Muscle layer of colon (tissue), 2 donors: ENCODE measurements around the gene CSNK1E.

Experiments used
- H3K27ac ChIP-seq: one replicate; pipeline ENCODE4 v1.7.0; 2013; ENCODE audit warnings: low read depth, mild to moderate bottlenecking, low read length, moderate library complexity
- H3K27me3 ChIP-seq, 2 donors: one replicate each; pipeline ENCODE4 v1.7.0; 2013; ENCODE audit warnings: low read length in 2 of 2, mild to moderate bottlenecking in 2 of 2; ENCODE audit not compliant: insufficient read depth in 2 of 2, control insufficient read depth in 1 of 2
- H3K36me3 ChIP-seq: one replicate; pipeline ENCODE4 v1.7.0; 2013; ENCODE audit warnings: mild to moderate bottlenecking, low read length; ENCODE audit not compliant: insufficient read depth
- H3K4me1 ChIP-seq: one replicate; pipeline ENCODE4 v1.7.0; 2013; ENCODE audit warnings: mild to moderate bottlenecking, low read length; ENCODE audit not compliant: insufficient read depth
- H3K4me3 ChIP-seq, 2 donors: one replicate each; pipeline ENCODE4 v1.7.0; 2013; ENCODE audit warnings: low read length in 2 of 2, low read depth in 1 of 2, mild to moderate bottlenecking in 1 of 2, moderate library complexity in 1 of 2
- H3K9ac ChIP-seq: one replicate; pipeline ENCODE4 v1.7.0; 2013; ENCODE audit warnings: low read length
- H3K9me3 ChIP-seq: one replicate; pipeline ENCODE4 v1.7.0; 2013; ENCODE audit warnings: mild to moderate bottlenecking, low read length
- donor health status: abdominal sarcoma.
- donor health status: Adenocarcinoma of cecum.

Gene CSNK1E

GRCh38 chr22:38300197-38300945, 16.9 kb downstream of the CSNK1E start:
- Histone ChIP-seq H3K9ac (no peak overlapping the region), H3K4me3 (no peak overlapping the region), H3K27me3 (no peaks in the 10 kb centered on the region), H3K9me3 (no peaks in the 10 kb centered on the region), H3K4me1 (peaks cover 20% of the 10 kb centered on the region), H3K27ac (no peak overlapping the region), H3K36me3 (peaks cover 81% of the 10 kb centered on the region)

GRCh38 chr22:38299770-38300102, 17.5 kb downstream of the CSNK1E start:
- H3K27ac ChIP-seq: no peak overlapping the region
- no peak overlapping the region for H3K9ac ChIP-seq
- H3K27me3 ChIP-seq: no peaks in the 10 kb centered on the region
- no peak overlapping the region for H3K4me3 ChIP-seq
- H3K4me1 ChIP-seq: peaks cover 14% of the 10 kb centered on the region
- H3K9me3 ChIP-seq: no peaks in the 10 kb centered on the region
- peaks cover 87% of the 10 kb centered on the region for H3K36me3 ChIP-seq

GRCh38 chr22:38298312-38299005, 18.8 kb downstream of the CSNK1E start:
- no peak overlapping the region for H3K9ac ChIP-seq
- no peak overlapping the region for H3K27ac ChIP-seq
- peaks cover under 1% of the 10 kb centered on the region for H3K4me1 ChIP-seq
- no peaks in the 10 kb centered on the region for H3K9me3 ChIP-seq
- H3K4me3 ChIP-seq: no peak overlapping the region
- H3K36me3 ChIP-seq: peaks cover 98% of the 10 kb centered on the region
- H3K27me3 ChIP-seq: no peaks in the 10 kb centered on the region

DNA sequence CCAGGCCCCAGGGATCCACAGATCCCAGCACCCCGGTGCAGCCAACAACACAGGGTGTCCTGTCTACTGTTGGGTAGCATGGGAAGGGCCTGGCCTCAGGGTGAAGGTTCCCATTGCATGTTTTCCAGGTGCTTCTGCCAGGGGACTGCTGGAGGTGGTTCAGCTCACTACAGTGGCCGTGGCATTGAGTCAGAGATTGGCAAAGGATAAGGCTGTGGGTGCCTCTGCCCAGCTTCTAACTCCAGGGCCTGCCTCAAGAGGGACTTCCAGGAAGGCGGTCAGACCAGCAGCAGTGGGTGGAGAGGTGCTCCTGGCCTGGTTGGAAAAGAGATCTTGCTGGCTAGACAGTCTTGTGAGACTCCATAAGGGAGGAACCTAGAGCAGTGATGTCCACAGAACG, 20.9 kb downstream of the CSNK1E start:
- H3K27ac ChIP-seq: no peak overlapping the region
- H3K27me3 ChIP-seq: no peaks in the 10 kb centered on the region
- H3K9ac ChIP-seq: no peak overlapping the region
- peaks cover 90% of the 10 kb centered on the region for H3K36me3 ChIP-seq
- H3K4me3 ChIP-seq: no peak overlapping the region
- no peaks in the 10 kb centered on the region for H3K9me3 ChIP-seq
- H3K4me1 ChIP-seq: no peaks in the 10 kb centered on the region

GRCh38 chr22:38295863-38296262, 21.4 kb downstream of the CSNK1E start:
- Histone ChIP-seq H3K27me3 (no peaks in the 10 kb centered on the region), H3K9me3 (no peaks in the 10 kb centered on the region), H3K9ac (no peak overlapping the region), H3K36me3 (peaks cover 85% of the 10 kb centered on the region), H3K4me1 (no peaks in the 10 kb centered on the region), H3K27ac (no peak overlapping the region), H3K4me3 (no peak overlapping the region)

- Histone ChIP-seq H3K4me1 (no peaks in the 10 kb centered on the region), H3K36me3 (peaks cover 79% of the 10 kb centered on the region), H3K4me3 (no peak overlapping the region), H3K27ac (no peak overlapping the region), H3K27me3 (no peaks in the 10 kb centered on the region), H3K9me3 (no peaks in the 10 kb centered on the region), H3K9ac (no peak overlapping the region)
Observed at GRCh38 chr22:38295339-38295738, 21.9 kb downstream of the CSNK1E start.

- H3K27ac ChIP-seq: no peak overlapping the region
- no peak overlapping the region for H3K9ac ChIP-seq
- no peak overlapping the region for H3K4me3 ChIP-seq
- H3K27me3 ChIP-seq: no peaks in the 10 kb centered on the region
- H3K4me1 ChIP-seq: no peaks in the 10 kb centered on the region
- H3K9me3 ChIP-seq: no peaks in the 10 kb centered on the region
- peaks cover 76% of the 10 kb centered on the region for H3K36me3 ChIP-seq
Observed at GRCh38 chr22:38294193-38294592, 23.0 kb downstream of the CSNK1E start.

DNA sequence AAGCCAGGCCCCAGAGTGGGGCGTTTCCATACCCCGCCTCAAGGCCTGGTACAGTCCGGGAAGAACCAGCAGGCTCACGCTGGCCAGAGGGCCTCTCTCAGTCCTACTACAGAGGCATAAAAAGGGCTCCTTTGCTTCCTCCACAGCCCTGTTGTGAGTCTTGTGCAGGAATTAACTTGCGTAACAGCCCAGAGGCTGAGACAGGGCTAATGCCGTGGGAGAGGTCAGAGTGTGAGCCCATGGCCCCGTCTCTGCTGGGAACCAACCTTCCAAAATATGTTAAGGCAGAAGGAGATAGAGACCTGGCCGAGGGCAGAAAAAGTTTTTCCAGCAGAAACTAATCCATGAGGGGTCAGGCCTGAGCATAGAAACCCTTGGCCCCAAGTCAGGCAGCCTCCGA, 24.5 kb downstream of the CSNK1E start:
- Histone ChIP-seq H3K4me1 (no peaks in the 10 kb centered on the region), H3K27ac (peak overlapping the region; percentile 26), H3K27me3 (no peaks in the 10 kb centered on the region), H3K4me3 (no peak overlapping the region), H3K9me3 (no peaks in the 10 kb centered on the region), H3K9ac (no peak overlapping the region), H3K36me3 (peaks cover 61% of the 10 kb centered on the region)

- H3K4me1 ChIP-seq: no peaks in the 10 kb centered on the region
- H3K27me3 ChIP-seq: no peaks in the 10 kb centered on the region
- H3K9me3 ChIP-seq: no peaks in the 10 kb centered on the region
- no peak overlapping the region for H3K27ac ChIP-seq
- H3K4me3 ChIP-seq: no peak overlapping the region
- H3K36me3 ChIP-seq: peaks cover 47% of the 10 kb centered on the region
- H3K9ac ChIP-seq: no peak overlapping the region
Observed at GRCh38 chr22:38291201-38291777, 25.9 kb downstream of the CSNK1E start.

DNA sequence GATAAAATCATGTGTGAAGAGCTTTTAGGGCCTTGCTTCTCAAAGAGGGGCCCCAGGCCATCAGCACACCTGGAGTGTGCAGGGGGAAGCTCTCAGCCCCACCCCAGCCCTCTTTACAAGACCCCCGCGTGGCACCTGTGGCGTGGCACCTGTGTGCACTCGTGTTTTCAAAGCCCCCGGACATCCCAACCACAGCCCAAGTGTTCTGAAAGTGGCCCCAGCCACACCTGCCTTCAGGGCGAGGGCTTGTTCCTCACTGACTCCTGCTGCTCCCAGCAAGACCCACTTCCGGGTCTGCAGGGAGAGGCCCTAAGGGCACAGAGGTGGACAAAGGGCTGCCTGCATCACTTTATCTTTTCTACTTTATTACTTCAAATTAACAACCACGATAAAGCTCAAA, 26.9 kb downstream of the CSNK1E start:
- H3K36me3 ChIP-seq: peaks cover 38% of the 10 kb centered on the region
- no peaks in the 10 kb centered on the region for H3K4me1 ChIP-seq
- H3K9me3 ChIP-seq: no peaks in the 10 kb centered on the region
- no peak overlapping the region for H3K27ac ChIP-seq
- H3K27me3 ChIP-seq: no peaks in the 10 kb centered on the region
- H3K4me3 ChIP-seq: no peak overlapping the region
- H3K9ac ChIP-seq: no peak overlapping the region

DNA sequence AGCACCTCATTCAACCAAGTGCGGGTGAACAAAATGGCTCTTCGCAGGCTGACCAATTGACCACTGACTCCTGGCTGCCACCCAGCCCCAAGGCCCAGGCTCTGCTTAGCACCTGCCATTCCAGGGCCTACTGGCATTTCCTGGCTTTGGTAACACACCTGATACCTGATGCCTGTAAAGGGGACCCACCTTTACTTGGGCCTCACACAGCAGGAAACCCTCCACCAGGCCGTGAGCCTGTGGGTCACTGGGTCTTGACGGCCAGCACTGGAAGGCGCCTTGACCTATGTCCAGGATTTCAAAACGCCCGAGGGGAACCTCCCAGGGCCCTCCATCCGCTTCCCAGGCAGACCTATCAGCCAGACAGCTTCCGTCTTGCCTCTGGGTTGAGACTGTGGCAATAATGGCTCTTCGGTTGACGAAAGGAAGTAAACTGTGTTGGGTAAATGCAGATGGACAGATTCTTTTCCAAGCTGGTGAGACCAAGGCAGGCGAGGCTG, 27.6 kb downstream of the CSNK1E start:
- Histone ChIP-seq H3K9ac (no peak overlapping the region), H3K4me1 (no peaks in the 10 kb centered on the region), H3K36me3 (peaks cover 31% of the 10 kb centered on the region), H3K4me3 (no peak overlapping the region), H3K27me3 (no peaks in the 10 kb centered on the region), H3K9me3 (no peaks in the 10 kb centered on the region), H3K27ac (no peak overlapping the region)
